NCI-H345 treated with DMSO at 0.1 percent for 48 hours (cell line): ENCODE data around the gene PREX1.
"Not testable (repeated sequence)": the region's sequence is repeated elsewhere in the genome, so short reads cannot be mapped to it uniquely, and the experiment has no call there.

Experiments
- DNase-seq: peaks from one replicate; lab custom pipeline; 2025; ENCODE audit not compliant: unreplicated experiment; lab: John Stamatoyannopoulos, UW

Gene PREX1

DNA sequence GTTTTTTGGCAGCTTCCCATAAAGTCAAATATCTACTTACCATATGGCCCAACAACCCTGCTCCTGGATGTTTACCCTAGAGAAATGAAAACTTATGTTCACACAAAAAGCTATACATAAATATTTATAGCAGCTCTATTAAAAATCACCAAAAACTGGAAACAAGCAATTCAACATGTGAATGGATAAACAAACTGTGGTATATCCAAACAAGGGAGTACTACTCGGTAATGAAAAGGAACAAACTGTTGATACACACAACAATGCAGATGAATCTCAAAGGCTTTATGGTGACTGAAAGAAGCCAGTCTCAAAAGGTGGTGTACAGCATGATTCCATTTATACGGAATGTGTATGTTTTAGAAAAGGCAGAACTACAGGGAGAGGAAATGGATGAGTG is 48.4 kb downstream of the PREX1 start:
- no peak for DNase-seq

DNA sequence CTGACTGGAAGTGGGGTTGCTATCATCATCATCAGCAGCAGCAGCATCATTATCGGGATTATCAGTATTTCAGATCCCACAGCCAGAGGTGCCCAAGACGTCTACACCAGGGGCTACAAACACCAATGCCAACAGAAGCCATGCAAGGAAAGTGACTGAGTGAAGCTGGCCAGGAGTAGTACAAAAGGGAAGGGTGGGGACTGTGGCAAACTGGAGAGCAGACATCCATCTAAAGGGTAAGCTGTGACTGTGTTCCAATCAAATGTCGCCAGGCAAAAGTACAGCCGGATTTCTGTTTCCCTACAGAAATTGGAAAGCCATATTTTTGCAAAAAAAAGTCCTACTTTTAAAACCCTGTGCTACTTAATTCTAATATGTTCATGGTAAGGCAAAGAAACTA is 50.0 kb downstream of the PREX1 start:
- no peak for DNase-seq

DNA sequence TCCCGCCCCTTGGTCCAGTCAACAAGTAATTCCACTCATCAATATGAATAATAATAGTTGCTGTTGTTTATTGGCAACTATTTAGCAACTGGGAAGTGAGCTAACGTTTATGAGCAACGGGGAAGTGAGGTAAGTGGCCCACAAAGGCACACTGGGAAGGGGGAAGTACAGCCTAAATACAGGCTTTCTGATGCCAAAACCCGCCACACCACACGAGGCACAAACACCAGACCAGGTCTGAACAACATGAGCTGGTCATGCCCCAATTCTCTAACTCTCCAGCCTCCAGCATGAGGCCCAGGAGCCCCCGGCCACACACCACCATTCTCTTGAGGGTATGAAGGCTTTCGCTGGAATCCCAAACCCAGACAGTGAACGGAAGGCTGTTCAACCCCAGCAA is 50.8 kb downstream of the PREX1 start:
- no peak for DNase-seq

DNA sequence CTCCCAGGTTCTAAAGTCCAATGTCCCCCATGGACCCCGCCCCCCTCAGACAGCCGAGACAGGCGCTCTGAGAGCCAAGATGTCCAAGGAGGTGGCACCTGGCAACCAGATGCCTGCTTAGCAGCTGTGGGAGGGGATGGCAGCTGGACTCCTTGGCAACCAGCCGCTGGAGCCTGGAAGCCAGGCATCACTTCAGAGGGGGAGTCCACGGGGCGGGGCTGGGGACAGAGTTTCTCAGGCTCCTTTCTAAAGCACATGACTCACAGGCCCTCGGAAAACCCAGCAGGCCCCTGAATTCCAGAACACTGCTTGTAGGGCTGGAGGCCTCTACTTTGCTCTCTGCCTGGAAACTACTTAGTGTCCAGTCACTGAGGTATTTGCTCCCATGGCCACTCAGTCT is 51.5 kb downstream of the PREX1 start:
- no peak for DNase-seq

DNA sequence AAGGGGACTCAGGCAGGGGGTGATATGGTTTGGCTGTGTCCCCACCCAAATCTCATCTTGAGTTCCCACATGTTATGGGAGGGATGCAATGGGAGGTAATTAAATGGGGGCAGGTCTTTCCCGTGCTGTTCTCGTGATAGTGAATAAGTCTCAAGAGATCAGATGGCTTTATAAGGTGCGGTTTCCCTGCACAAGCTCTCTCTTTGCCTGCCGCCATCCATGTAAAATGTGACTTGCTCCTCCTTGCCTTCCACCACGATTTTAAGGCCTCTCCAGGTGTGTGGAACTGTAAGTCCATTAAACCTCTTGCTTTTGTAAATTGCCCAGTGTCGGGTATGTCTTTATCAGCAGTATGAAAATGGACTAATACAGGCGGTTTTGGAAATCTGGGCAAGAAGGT is 52.3 kb downstream of the PREX1 start:
- not testable (repeated sequence) for DNase-seq

DNA sequence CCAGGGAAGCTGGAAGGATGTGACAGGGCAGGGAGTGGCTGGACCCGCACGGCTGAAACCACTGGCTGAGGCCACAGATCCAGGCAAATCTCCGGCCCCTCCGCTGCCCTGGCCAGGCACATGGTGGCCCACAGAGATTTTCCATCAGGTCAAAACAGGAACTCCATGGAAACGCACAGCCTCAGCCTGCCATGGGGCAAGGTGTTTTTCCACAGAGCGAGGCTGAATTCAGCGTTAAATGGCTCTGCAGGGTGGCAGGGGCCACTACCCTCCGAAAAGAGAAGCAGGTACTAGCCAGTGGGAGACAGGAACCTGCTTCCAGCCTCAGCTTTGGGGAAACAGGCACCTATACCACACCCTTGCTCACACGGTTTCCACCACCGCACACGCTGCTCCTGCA is 53.1 kb downstream of the PREX1 start:
- no peak for DNase-seq

DNA sequence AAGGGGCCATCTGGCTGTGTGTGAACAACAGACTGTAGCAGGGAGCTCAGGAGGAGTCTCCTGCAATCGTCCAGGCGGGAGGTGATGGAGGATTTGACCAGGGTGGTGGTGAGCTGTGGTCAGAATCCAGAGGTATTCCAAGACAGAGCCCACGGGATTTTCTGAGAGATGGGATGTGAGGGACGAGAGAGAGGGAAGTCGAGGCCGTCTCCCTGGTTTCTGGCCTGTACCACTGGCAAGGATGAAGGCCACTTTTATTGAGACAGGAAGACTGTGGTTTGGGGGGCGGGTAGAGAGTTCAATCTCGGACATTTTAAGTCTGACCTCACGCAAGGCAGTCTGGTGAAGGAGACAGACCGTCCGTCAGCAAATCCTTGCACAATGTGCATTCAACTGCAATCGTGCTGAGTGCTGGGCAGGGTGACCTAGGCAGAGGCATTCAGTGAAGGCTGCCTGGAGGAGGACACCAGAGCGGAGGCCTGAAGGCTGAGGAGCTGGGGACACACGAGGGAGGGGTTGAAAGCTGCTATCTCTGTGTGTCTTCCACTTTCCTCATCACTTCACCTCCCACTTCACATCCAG is 53.9 kb downstream of the PREX1 start:
- no peak for DNase-seq

DNA sequence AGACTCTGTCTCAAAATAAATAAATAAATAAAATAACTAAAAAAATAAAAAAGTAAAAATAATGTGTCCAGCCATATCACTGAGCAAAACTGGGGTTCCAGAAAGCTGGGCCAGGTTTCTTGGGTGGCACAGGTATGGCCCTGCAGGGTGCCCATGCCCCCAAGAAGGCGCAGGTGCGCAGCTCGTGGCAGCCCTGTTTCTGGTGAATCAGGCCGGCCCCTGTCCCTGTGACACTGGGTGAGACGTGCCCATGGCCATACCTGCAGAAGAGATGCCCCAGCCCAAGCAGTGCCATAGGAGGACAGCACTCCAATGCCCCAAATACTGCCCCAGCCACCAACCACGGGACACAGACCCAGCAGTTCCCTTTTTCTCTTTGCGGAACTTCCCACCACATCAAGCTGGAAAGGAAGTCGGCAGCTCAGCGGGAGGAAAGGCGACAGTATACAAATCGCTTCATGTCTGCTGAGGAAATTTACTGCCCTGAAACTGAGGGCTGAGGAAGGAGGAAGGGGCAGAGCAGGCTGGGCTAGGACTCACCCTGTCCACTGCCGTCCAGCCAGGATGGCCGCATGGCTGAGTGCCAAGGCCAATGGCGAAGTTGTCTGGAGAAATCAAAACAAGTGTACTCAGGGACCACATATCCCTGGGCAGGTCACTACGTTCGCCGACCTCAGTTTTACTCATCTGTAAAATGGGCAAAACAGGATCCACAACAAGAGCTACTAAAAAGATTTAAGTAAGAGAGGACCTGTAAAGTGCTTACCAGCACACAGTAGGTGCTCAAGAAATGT is 55.4 kb downstream of the PREX1 start:
- no peak for DNase-seq

DNA sequence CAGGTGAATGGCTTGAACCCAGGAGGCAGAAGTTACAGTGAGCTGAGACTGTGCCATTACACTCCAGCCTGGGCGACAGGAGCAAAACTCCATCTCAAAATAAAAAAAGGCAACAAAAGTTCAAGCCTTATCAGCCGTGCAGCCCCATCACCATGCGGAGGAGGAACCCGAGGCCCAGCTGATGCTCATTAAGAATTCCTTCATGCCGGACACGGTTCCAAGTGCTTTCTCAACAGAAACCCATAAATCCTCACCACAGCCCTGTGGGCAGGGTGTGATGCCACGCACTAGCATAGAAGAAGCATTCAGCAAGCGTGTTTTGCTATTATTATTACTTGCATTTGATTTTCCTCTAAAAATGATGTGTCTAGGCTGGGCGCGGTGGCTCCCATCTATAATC is 56.3 kb downstream of the PREX1 start:
- DNase-seq: no peak

DNA sequence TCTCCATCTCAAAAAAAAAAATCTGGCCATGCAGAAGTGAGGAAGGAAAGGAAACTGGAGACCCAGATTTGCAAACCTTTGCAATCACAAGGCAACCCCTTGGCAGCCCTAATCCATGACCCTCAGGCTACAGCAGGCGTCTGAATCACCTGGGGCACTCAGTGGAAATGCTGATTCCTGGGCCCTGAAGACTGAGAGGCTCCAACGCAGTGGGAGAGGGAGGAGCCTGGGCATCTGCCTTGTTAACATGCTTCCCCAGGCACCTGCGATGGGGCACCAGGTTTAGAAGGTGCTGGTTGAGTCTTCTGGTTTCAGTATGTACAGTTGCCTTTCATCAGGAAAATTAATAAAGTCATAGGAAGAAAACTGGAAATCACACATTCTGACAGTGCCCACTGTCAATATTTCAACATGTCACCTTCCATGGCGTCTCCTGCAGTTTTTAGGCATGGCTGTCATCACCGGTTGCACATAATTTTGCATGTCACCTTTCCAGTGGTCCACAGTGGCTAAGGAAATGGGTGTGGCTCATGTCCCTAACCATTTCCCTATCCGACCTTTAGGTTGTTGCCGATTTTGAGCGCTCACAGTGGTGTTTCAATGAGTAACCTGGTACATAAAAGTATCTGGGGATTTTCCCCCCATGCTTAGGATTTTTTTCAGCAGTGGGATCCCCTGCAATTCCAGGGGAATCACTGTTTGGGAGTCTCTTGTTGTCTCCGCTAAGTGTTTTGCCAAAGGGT is 56.9 kb downstream of the PREX1 start:
- DNase-seq: no peak

DNA sequence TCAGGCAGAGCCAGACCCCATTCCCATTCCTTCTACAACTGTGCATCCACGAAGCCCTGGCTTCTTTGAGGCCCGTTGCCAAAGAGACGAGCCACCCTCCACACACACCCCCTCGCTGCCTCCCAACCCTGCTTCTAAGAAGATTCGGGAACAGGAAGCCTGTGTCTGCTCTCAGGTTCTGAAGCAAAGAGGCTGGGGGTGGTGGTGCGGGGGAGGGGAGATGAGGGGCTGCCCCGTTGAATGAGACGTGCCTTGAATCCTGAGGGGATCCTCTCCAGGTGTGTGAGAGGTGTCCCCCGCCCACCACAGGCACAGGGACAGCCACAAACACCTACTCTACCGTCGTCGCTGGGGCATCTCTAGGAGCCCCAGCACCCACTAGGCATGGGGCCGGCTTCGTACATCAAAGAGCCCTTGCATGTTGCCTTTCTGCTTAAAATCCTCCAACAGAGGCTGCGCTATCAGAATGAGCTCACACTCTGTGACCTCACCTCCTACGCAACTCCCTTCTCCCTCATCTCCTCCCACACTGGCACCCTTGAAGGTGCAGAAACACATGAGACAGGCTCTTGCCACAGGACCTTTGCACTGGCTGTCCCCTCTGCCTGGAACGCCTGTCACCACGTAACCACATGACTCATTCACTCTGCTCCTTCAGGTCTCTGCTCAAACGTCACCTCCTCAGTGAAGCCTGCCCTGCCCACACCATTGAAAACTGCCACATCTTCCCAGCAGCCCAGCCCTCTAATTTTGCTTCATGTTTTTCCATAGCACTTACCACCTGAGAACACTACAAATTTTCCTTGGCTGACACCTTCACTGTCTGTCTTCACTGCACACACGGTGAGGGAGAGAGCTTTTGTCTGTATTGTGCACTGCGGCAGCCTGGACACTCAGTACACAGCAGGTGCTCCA is 58.5 kb downstream of the PREX1 start:
- DNase-seq: no peak

DNA sequence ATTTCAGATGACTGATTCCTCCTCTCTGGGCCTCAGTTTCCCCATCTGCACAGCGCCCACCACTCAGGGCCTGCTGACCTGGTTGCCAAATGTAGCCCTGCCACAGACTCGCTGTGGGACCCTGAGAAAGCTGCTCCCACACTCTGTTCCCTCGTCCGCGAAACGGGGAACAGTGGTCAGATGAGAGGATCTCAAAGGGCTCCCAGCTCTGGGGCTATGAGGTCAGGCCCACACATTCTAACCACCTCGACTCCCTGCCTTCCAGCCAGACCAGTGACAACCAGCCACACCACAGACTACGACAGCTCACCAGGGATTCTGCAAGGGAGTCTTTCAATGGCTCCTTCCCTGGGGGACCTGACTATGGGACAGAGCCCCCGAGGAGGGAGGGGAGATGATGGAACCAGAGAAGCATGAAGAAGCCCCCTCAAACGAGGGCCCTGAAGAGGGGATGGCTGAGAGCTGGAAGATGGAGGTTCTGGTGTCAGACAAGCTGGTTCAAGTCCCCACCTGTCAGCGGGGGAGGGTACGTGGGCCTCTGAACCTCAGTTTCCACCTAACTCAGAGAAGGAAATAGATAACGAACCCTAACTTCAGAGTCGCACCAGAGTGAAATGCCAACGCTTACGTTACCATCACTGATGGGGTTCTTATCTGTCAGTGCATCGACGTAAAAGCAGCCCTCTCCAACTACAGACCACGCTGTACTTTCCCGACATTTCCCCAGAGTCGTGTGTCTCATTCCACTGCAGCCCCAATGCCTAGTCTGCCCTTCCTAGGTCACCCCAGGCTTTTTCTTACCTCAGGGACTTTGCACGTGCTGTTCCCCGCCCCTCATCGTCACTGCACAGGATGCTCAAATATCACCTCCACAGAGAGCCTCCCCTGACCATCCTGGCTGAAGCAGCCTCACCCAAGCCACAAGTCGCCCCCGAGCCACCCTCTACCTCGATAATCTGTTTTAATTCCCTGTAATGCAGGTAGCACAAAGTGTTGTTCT is 60.5 kb downstream of the PREX1 start:
- no peak for DNase-seq

DNA sequence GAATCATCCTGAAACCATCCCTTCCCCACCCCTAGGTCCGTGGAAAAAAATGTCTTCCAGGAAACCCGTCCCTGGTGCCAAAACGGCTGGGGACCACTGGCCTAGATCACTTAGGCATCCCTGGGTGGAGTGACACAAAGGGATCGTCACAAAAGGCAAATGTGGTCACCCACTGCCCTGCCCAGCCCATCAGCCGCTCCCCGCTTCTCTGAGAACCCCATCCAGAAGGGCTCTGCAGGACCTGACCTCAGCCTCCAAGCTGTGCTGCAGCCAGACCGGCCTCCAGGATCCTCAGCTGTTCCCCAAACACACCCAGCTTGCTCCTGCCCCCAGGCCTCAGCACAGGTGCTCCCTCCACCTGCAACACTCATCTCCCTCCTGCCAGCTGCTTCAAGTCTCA is 61.6 kb downstream of the PREX1 start:
- no peak for DNase-seq

DNA sequence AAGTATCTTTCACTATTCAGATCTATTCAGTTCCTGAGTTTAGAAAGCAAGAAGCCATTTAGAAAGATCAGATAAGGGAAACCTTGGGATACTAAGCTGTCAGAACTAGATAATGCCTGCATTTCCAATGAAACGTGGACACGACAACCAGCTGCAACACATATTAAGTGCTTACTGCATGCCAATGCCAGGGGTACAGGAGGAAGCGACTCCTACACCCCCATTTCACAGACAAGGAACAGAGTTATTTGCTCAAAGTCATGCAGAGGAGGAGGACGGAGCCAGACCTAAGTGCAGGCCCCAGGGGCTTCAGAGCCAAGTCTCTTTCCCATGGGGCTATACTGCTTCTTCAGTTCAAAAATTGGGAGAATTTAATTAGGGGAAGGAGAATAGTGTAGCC is 62.4 kb downstream of the PREX1 start:
- DNase-seq: no peak

DNA sequence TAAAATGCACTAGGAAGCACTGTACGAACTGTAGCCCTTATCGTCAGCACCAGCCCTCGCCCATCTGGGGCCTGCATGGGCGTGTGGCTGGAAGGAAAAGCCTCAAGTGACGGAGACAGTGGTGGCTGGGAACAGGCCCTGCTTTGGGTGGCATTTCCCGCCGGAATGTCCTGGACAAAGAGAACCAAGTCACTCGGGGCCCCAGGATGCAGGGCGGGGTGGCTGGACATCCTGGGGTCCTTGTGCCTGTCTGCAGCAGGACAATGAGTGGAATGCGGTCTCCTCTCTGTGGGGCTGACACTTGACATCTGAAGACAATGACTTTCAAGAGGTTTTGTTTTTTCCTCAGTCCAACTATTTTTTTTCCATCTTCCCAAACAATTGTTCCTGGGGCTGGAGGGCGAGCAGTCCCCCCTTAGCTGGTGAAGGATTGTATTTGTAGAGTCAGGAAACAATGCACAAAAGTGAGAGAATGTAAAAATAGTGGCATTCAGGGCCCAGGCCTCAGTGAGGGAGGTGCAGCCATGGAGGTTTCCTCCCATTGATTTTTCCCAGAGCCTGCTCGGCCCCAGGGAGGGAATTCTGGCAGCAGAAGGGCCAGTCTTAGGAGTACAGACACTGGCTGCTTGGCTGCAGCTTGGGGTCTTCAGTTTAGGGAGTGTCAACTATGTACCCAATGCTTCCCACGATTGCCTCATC is 64.4 kb downstream of the PREX1 start:
- no peak for DNase-seq

DNA sequence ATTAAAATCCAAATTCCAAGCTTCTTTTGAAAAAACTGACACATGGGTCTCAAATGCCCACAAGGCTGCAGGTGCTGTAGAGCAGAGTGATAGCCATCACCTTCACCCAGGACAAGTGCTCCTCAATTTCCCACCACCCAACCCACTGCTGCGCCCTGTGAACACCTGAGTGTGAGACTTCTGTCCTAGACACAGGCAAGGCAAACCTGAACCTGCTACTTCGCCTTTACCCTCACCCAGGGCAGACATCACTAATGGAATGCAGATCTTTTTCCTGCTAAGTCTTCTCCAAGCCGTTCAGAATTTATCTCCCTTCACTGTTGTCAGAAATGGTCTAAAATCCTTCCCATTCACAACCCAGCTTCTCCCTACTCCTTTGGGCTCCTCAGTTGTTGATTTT is 65.9 kb downstream of the PREX1 start:
- no peak for DNase-seq

DNA sequence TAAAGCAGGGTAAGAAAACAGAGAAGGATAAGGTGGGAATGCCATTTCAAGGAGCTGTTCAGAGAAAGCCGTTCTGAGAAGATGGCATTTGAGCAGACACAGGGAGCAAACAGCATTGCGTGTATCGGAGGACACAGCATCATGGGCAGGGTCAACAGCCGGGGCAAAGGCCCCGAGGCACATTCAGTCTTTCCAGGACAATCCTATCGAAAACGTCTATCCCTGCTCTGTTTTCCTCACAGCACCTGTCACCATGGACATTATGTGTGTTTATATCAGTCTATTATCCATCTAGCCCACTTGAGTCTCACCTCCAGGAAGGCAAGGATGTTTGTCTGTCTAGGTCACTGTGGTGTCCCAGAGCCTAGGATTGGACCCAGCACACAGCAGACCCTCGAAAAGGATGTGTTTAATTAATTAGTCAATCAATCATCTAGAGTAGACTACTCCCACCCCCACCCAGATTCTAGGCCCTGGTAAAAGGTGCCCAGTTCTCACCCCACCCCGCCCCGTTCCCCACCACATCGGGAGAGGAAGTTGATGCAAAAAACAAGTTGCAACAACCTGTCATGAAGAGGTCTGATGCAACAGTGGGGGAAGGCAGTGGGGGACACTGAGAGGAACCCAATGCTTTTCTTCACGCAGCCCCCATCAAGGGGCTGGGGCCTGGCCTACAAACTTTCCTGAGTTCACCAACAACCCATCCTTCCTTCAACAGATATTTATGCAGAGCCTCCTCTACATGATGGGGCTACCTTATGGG is 66.6 kb downstream of the PREX1 start:
- DNase-seq: no peak

DNA sequence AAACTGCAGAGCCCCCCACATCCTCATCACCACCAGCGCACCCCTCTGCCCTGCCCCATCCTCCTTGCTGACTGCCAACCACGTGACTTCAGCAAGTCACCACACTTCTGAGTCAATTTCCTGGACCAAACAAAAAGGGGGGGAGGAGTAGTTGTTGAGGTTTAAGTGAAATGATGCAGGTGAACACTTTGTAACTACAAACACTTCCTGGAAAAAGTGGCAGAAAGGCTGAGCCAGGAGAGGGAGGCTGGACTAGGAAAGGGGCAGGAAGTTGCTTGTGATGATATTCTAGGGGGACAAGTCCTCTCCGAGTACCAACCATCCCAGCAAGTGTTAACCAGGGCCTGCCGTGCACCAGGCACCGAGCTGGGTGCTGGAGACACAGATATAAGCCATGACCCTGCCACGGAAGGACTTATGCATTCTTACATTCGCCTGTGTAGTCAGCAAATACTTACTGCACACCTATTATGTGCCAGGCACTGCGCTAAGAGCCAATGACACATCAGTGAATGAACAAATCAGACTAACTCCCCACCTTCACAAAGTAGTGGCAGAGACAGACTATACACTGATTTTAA is 67.3 kb downstream of the PREX1 start:
- DNase-seq: no peak
